Neural cell (in vitro differentiated cells): ENCODE measurements around the gene NOC4L. TPM values are rescaled to one million over a fixed set of nuclear protein-coding genes. Genes with fewer than 3 reads are reported as not detected.

Experiments used
- H2AFZ ChIP-seq: fragments of 200-600, 300-800 bp; sonication (generic), shearing (Covaris generic); 2 replicates; pipeline ENCODE4 v1.6.0; 2014; ENCODE audit warnings: low read depth, mild to moderate bottlenecking, antibody characterized with exemption, low read length, moderate library complexity
- H3F3A ChIP-seq: fragments of 200-600 bp; shearing (Covaris generic); 2 replicates; pipeline ENCODE4 v1.6.1; 2016; ENCODE audit warnings: mild to moderate bottlenecking, moderate library complexity, mixed read lengths, antibody characterized with exemption, low read length; ENCODE audit not compliant: insufficient read depth, poor library complexity, severe bottlenecking
- H3K27ac ChIP-seq: fragments of 200-600, 300-800 bp; sonication (generic), shearing (Covaris generic); 2 replicates; pipeline ENCODE4 v1.5.1; 2014; ENCODE audit warnings: mild to moderate bottlenecking, low read length, moderate library complexity
- H3K27me3 ChIP-seq: fragments of 300-800, 200-600 bp; sonication (generic), shearing (Covaris generic); 2 replicates; pipeline ENCODE4 v1.6.0; 2014; ENCODE audit warnings: mild to moderate bottlenecking, low read depth, low read length, moderate library complexity; ENCODE audit not compliant: insufficient read depth
- H3K36me3 ChIP-seq: fragments of 300-800, 200-600 bp; sonication (generic), shearing (Covaris generic); 2 replicates; pipeline ENCODE4 v1.5.1; 2014; ENCODE audit warnings: mild to moderate bottlenecking, antibody characterized with exemption, low read length, moderate library complexity; ENCODE audit not compliant: insufficient read depth
- H3K4me2 ChIP-seq: fragments of 300-800, 200-600 bp; sonication (generic), shearing (Covaris generic); 2 replicates; pipeline ENCODE4 v1.6.0; 2014; ENCODE audit warnings: mild to moderate bottlenecking, low read length
- H3K4me3 ChIP-seq: fragments of 300-800, 200-600 bp; sonication (generic), shearing (Covaris generic); 2 replicates; pipeline ENCODE4 v1.5.1; 2014; ENCODE audit warnings: mild to moderate bottlenecking, low read length, moderate library complexity
- H3K79me2 ChIP-seq: fragments of 200-600 bp; shearing (Covaris generic); replicated peaks from 2 replicates; pipeline ENCODE4 v1.6.0; 2014; ENCODE audit warnings: mild to moderate bottlenecking, low read length, moderate library complexity; ENCODE audit not compliant: insufficient read depth
- H3K9ac ChIP-seq: fragments of 300-800, 200-600 bp; sonication (generic), shearing (Covaris generic); 2 replicates; pipeline ENCODE4 v1.6.1; 2016; ENCODE audit warnings: mild to moderate bottlenecking, low read length, mixed read lengths
- H3K9me2 ChIP-seq: fragments of 200-600 bp; shearing (Covaris generic); 2 replicates; pipeline ENCODE4 v1.6.1; 2016; ENCODE audit warnings: mild to moderate bottlenecking, low read length, mixed read lengths; ENCODE audit not compliant: insufficient read depth
- H3K9me3 ChIP-seq: fragments of 200-600, 300-800 bp; sonication (generic), shearing (Covaris generic); 2 replicates; pipeline ENCODE4 v1.6.1; 2016; ENCODE audit warnings: mild to moderate bottlenecking, mixed run types, low read length, moderate library complexity, mixed read lengths
- H4K20me1 ChIP-seq: fragments of 200-600 bp; shearing (Covaris generic); 2 replicates; pipeline ENCODE4 v1.6.1; 2016; ENCODE audit warnings: mild to moderate bottlenecking, mixed run types; ENCODE audit not compliant: insufficient read depth
- EP300 ChIP-seq: fragments of 450-650 bp; conservative IDR thresholded peaks from 2 replicates; pipeline ENCODE4 v1.6.1; 2014; ENCODE audit warnings: antibody characterized with exemption, mild to moderate bottlenecking, moderate library complexity; ENCODE audit not compliant: poor library complexity, severe bottlenecking
- EZH2 ChIP-seq: fragments of 200-600, 300-800 bp; shearing (Covaris generic), sonication (generic); IDR thresholded peaks from 2 replicates; pipeline ENCODE4 v1.6.1; 2014; ENCODE audit warnings: antibody characterized with exemption, low read length, borderline replicate concordance, mild to moderate bottlenecking; ENCODE audit not compliant: insufficient read depth, poor library complexity, severe bottlenecking
- MXI1 ChIP-seq: fragments of 450-650 bp; conservative IDR thresholded peaks from 2 replicates; pipeline ENCODE4 v1.6.1; 2014; ENCODE audit warnings: antibody characterized with exemption, mild to moderate bottlenecking; ENCODE audit not compliant: poor library complexity, severe bottlenecking
- POLR2AphosphoS5 ChIP-seq: IDR thresholded peaks from 2 replicates; pipeline ENCODE4 v1.6.1; 2012
- RAD21 ChIP-seq: fragments of 450-650 bp; conservative IDR thresholded peaks from 2 replicates; pipeline ENCODE4 v1.6.1; 2014; ENCODE audit warnings: antibody characterized with exemption, mild to moderate bottlenecking, moderate library complexity
- SMC3 ChIP-seq: fragments of 450-650 bp; conservative IDR thresholded peaks from 2 replicates; pipeline ENCODE4 v1.6.1; 2014; ENCODE audit warnings: antibody characterized with exemption, mild to moderate bottlenecking, moderate library complexity; ENCODE audit not compliant: poor library complexity
- TAF1 ChIP-seq: IDR thresholded peaks from 2 replicates; pipeline ENCODE4 v1.6.1; 2012; ENCODE audit warnings: low read depth
- polyA plus RNA-seq: library from polyadenylated mRNA; depleted of rRNA; stranded (reverse); fragments of >200 nt; gene quantifications from 2 replicates; pipeline ENCODE4 v1.2.3, GENCODE V29; 2014
- TF ChIP-seq, protein P1 (sequence below): IDR thresholded peaks from 2 replicates; pipeline ENCODE4 v1.6.1; 2012; ENCODE audit warnings: borderline replicate concordance
- TF ChIP-seq, protein P2 (sequence below): fragments of 450-650 bp; IDR thresholded peaks from 2 replicates; pipeline ENCODE4 v1.5.1; 2014; ENCODE audit warnings: antibody characterized with exemption, mild to moderate bottlenecking, moderate library complexity; ENCODE audit not compliant: poor library complexity, severe bottlenecking

The NOC4L gene
- polyA plus RNA-seq, 1 donor from 2014 or later: 26.9 TPM

DNA sequence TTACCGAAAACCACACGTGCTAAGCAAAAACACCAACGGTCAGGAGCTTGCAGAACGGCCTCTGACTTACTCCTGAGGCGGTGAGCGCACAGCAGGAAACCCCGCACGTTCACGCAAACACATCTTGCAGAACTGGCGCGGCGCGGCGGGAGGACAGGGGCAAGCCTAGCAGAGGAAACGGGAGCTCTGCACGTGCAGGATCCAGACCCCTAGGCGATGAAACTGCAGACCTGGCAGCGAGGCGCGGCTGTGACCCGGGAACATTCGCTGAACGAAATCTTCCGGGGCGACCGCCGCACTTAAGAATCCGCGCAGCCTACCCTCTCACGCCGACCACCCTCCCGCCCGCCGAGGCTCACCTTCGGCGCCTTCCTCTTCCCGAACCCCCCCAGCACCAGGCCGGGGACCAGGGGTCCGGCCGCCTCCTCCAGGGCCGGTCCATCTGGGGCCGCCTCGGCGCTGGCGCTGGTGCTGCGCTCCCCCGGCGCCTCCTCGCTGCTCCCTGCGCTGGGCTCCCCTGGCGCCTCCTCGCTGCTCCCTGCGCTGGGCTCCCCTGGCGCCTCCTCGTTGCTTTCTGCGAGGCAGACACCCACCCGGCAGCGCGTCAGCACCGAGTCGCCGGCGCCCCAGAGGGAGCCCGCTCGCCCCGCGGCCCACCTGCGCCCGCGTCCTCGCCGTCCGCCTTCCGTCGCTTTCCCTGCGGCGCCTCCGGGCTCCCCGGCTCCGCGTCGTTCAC, 753 bp upstream of the NOC4L start (continued):
- no peak for TF ChIP-seq MXI1

DNA sequence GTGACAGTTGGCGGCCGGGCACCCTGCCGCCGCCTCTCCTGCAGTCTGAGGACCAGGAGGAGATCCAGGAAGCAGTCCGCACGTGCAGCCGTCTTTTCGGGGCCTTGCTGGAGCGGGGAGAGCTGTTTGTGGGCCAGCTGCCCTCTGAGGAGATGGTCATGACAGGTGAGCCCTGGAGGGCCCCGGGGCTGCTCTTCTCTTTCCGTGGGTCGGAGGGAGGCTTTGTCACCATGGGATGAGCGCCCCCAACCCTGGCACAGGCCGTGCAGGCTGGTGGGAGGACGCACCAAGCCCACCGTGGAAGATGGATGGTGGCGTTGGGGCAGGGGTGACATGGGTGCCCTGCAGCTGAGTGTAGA, 532 bp downstream of the NOC4L start:
- peak overlapping the region; percentile 49 for H3K27ac ChIP-seq
- no peaks in the 10 kb centered on the region for H3K9me2 ChIP-seq

DNA sequence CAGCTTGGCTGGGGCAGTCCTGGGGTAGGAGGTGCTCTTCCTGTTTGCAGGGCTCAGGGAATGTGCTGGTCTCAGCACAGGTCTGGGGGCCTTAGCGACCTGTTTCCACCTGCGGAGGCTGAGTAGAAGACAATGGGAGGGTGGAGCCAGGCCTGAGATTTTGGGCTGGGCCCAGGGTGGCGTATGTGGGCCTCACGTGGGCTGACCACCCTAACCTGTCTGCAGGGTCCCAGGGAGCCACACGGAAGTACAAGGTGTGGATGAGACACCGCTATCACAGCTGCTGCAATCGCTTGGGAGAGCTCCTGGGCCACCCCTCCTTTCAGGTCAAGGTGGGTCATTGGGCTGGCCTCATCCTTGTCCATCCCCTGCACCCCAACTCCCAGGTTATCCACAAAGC, 1.1 kb downstream of the NOC4L start:
- H3K36me3 ChIP-seq: no peaks in the 10 kb centered on the region
- H3K9me3 ChIP-seq: no peaks in the 10 kb centered on the region
- peak overlapping the region; percentile 59 for H3K4me2 ChIP-seq
- peak overlapping the region; percentile 84 for H3K9ac ChIP-seq
- H3K79me2 ChIP-seq: peaks cover 19% of the 10 kb centered on the region
- H3K27ac ChIP-seq: no peak overlapping the region
- H3K27me3 ChIP-seq: no peaks in the 10 kb centered on the region
- TF ChIP-seq RAD21: no peak
- no peak for TF ChIP-seq POLR2AphosphoS5
- no peak for TF ChIP-seq TAF1
- TF ChIP-seq SMC3: no peak
- no peak for TF ChIP-seq EP300
- TF ChIP-seq, protein P1, sequence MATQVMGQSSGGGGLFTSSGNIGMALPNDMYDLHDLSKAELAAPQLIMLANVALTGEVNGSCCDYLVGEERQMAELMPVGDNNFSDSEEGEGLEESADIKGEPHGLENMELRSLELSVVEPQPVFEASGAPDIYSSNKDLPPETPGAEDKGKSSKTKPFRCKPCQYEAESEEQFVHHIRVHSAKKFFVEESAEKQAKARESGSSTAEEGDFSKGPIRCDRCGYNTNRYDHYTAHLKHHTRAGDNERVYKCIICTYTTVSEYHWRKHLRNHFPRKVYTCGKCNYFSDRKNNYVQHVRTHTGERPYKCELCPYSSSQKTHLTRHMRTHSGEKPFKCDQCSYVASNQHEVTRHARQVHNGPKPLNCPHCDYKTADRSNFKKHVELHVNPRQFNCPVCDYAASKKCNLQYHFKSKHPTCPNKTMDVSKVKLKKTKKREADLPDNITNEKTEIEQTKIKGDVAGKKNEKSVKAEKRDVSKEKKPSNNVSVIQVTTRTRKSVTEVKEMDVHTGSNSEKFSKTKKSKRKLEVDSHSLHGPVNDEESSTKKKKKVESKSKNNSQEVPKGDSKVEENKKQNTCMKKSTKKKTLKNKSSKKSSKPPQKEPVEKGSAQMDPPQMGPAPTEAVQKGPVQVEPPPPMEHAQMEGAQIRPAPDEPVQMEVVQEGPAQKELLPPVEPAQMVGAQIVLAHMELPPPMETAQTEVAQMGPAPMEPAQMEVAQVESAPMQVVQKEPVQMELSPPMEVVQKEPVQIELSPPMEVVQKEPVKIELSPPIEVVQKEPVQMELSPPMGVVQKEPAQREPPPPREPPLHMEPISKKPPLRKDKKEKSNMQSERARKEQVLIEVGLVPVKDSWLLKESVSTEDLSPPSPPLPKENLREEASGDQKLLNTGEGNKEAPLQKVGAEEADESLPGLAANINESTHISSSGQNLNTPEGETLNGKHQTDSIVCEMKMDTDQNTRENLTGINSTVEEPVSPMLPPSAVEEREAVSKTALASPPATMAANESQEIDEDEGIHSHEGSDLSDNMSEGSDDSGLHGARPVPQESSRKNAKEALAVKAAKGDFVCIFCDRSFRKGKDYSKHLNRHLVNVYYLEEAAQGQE: no peak
- TF ChIP-seq, protein P2, sequence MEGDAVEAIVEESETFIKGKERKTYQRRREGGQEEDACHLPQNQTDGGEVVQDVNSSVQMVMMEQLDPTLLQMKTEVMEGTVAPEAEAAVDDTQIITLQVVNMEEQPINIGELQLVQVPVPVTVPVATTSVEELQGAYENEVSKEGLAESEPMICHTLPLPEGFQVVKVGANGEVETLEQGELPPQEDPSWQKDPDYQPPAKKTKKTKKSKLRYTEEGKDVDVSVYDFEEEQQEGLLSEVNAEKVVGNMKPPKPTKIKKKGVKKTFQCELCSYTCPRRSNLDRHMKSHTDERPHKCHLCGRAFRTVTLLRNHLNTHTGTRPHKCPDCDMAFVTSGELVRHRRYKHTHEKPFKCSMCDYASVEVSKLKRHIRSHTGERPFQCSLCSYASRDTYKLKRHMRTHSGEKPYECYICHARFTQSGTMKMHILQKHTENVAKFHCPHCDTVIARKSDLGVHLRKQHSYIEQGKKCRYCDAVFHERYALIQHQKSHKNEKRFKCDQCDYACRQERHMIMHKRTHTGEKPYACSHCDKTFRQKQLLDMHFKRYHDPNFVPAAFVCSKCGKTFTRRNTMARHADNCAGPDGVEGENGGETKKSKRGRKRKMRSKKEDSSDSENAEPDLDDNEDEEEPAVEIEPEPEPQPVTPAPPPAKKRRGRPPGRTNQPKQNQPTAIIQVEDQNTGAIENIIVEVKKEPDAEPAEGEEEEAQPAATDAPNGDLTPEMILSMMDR: no peak
- H3F3A ChIP-seq: no peaks in the 10 kb centered on the region
- no peaks in the 10 kb centered on the region for H3K9me2 ChIP-seq
- H2AFZ ChIP-seq: no peak overlapping the region
- H4K20me1 ChIP-seq: no peaks in the 10 kb centered on the region
- peak overlapping the region; percentile 95 for H3K4me3 ChIP-seq

More for the DNA sequence above, 532 bp downstream of the NOC4L start:
- Histone ChIP-seq H3K79me2 (peaks cover 19% of the 10 kb centered on the region), H4K20me1 (no peaks in the 10 kb centered on the region), H3K27me3 (no peaks in the 10 kb centered on the region), H3K4me3 (peak overlapping the region; percentile 95), H3K9me3 (no peaks in the 10 kb centered on the region), H3K4me2 (peak overlapping the region; percentile 59), H2AFZ (peak overlapping the region; percentile 40), H3K9ac (peak overlapping the region; percentile 84), H3F3A (no peaks in the 10 kb centered on the region), H3K36me3 (no peaks in the 10 kb centered on the region)
- TF ChIP-seq EP300 (no peak), EZH2 (no peak), MXI1 (no peak), TAF1 (no peak), POLR2AphosphoS5 (no peak), RAD21 (no peak), SMC3 (no peak)
- TF ChIP-seq, protein P2: no peak
- TF ChIP-seq, protein P1: no peak
